Transverse colon (tissue), 4 donors: ENCODE measurements around the gene USP34.

ENCODE experiments used
- POLR2AphosphoS5 ChIP-seq, 3 donors: sonication (generic); formaldehyde crosslinking; IDR thresholded peaks; one replicate each; pipeline ENCODE4 v1.6.1; 2016; ENCODE audit warnings: antibody characterized with exemption in 3 of 3
- TF ChIP-seq, protein P1 (sequence below), 5 experiments: fragments of 200-600 bp in 3 of 5; fragments of 450-650 bp in 2 of 5; sonication (generic) in 3 of 5; IDR thresholded peaks; 1 replicate in 2 of 5; 2 replicates in 3 of 5; pipeline ENCODE4 v1.5.1; 2016 to 2017; ENCODE audit warnings: antibody characterized with exemption in 5 of 5, inconsistent platforms in 3 of 5, mild to moderate bottlenecking in 2 of 5, moderate library complexity in 1 of 5

DNA sequence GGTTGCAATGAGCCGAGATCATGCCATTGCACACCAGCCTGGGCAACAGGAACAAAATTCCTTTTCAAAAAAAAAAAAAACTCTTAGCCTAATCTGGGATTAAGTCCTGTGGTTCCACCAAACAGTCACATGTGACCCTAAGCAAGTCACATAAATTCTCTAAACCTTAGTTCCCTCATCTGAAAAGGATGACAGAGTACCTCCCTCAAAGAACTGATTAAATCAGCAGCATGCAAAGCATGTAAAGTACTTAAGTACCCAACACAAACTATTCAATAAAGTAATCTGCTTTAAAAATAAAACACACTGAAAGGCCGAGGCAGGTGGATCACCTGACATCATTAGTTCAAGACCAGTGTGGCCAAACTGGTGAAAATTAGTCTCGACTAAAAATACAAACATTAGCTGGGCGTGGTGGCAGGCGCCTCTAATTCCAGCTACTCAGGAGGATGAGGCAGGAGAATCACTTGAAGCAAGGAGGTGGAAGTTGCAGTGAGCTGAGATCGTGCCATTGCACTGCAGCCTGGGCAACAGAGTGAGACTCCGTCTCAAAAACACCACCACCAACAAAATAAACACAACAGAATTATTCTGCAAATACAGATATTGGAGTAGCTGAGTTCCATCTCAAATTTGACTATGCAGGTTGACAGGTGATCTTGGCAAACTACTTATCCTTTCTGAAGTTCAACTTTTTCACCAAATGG lies 7.0 kb downstream of the USP34 start:
- TF ChIP-seq, protein P1, sequence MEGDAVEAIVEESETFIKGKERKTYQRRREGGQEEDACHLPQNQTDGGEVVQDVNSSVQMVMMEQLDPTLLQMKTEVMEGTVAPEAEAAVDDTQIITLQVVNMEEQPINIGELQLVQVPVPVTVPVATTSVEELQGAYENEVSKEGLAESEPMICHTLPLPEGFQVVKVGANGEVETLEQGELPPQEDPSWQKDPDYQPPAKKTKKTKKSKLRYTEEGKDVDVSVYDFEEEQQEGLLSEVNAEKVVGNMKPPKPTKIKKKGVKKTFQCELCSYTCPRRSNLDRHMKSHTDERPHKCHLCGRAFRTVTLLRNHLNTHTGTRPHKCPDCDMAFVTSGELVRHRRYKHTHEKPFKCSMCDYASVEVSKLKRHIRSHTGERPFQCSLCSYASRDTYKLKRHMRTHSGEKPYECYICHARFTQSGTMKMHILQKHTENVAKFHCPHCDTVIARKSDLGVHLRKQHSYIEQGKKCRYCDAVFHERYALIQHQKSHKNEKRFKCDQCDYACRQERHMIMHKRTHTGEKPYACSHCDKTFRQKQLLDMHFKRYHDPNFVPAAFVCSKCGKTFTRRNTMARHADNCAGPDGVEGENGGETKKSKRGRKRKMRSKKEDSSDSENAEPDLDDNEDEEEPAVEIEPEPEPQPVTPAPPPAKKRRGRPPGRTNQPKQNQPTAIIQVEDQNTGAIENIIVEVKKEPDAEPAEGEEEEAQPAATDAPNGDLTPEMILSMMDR (IDR thresholded peaks at IDR 0.05), result no peak
- no peak for TF ChIP-seq POLR2AphosphoS5 (IDR thresholded peaks at IDR 0.05)
